Mesodermal cell (in vitro differentiated cells): ENCODE results near the gene CTBP1.

Source experiments
- H3K27ac ChIP-seq: 2 replicates; pipeline ENCODE4 v1.7.0; 2013; ENCODE audit warnings: mild to moderate bottlenecking, low read depth, low read length, moderate library complexity; ENCODE audit not compliant: severe bottlenecking
- H3K36me3 ChIP-seq: 2 replicates; pipeline ENCODE4 v1.7.1; 2013; ENCODE audit warnings: mild to moderate bottlenecking, low read length, moderate library complexity; ENCODE audit not compliant: control insufficient read depth, insufficient read depth
- H3K4me1 ChIP-seq: one replicate; pipeline ENCODE4 v1.7.1; 2013; ENCODE audit warnings: mild to moderate bottlenecking, low read length; ENCODE audit not compliant: insufficient read depth, control insufficient read depth, poor library complexity, severe bottlenecking
- H3K4me3 ChIP-seq: 2 replicates; pipeline ENCODE4 v1.7.0; 2013; ENCODE audit warnings: low read length, control low read depth, mild to moderate bottlenecking; ENCODE audit not compliant: insufficient read depth, poor library complexity, severe bottlenecking; ENCODE audit errors: extremely low read depth
- H3K9me3 ChIP-seq: 2 replicates; pipeline ENCODE4 v1.7.1; 2013; ENCODE audit warnings: mild to moderate bottlenecking, low read length, moderate library complexity; ENCODE audit not compliant: control insufficient read depth
- WGBS, 2 experiments: methylation state at CpG; one replicate each; pipeline ENCODE4 v1.1.5; 2013; ENCODE audit warnings: missing lambda C conversion rate in 2 of 2; ENCODE audit not compliant: insufficient coverage in 2 of 2; 5-methylcytosine and 5-hydroxymethylcytosine counted together

CTBP1 gene

GRCh38 chr4:1198098-1198844 is 50.7 kb downstream of the CTBP1 start:
- Histone ChIP-seq H3K36me3 (no peaks in the 10 kb centered on the region), H3K4me1 (peaks cover 8% of the 10 kb centered on the region), H3K9me3 (no peaks in the 10 kb centered on the region), H3K4me3 (no peak overlapping the region), H3K27ac (no peak overlapping the region)
- 85 to 89% methylated on average over 17 to 22 of the region's 24 CpGs for WGBS, 2 experiments

DNA sequence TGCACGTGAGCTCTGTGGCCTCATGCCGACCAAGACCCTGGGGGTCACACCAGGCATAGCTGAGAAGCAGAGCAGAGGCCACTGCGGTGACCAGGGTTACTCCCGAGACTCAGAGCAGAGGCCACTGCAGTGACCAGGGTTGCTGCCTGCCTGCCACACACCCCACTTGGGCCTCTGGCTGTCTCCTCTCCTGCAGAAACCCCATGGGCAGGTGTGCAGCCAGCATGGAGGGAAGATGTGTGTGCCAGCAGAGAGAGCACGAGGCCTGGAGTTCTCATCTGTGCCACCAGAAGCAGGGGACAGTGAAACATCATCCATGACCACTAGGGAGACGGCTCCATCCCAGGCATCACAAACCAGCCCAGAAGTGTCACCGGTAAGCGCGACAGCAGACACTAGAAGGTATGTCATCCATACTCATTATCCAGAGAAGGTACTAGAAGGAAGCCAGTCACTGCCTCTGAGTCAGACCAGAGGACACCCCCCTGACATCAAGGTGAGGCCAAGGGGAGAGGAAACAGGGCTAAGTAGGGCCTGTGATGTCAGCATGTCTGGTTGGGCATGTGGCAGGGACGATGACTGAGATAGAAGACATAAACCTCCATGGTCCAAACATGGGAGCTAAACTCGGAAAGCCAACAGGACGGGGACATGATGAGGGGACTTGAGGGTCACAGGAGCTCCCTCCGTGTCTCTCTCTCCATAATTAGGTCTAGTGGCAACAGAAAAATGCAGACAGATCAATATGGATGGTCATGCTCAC is 52.3 kb downstream of the CTBP1 start:
- Histone ChIP-seq H3K36me3 (no peaks in the 10 kb centered on the region), H3K9me3 (no peaks in the 10 kb centered on the region), H3K4me3 (no peak overlapping the region), H3K4me1 (peaks cover 8% of the 10 kb centered on the region), H3K27ac (no peak overlapping the region)
- 90 to 94% methylated on average over 8 to 9 of the region's 13 CpGs for WGBS, 2 experiments

DNA sequence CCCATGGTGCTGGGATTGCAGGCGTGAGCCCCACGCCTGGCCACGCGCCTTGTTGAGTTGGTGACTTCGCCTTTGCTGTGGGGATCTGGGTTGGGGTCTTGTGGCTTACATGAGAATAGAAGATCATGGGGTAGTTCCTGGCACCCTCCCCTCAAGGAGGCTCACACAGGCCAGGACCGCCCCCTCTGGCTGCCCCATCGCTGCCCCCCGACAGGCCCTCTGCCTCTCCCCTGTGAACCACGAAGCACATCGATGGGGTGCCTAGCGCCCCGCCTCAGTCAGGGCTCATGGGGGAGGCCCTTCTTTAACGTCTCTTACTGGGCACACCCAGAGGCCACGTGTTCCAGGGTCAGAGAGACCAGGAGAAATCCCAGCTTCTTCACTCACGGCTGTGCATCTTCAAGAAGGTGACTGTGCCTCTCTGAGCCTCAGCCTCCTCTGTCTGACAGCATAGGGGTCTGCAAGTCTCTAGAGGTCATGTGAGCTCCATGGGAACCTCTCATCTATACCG is 53.0 kb downstream of the CTBP1 start:
- 96 to 97% methylated on average over 11 to 15 of the region's 16 CpGs for WGBS, 2 experiments
- no peak overlapping the region for H3K27ac ChIP-seq
- no peaks in the 10 kb centered on the region for H3K36me3 ChIP-seq
- H3K4me3 ChIP-seq, result no peak overlapping the region
- peaks cover 5% of the 10 kb centered on the region for H3K4me1 ChIP-seq
- no peaks in the 10 kb centered on the region for H3K9me3 ChIP-seq

DNA sequence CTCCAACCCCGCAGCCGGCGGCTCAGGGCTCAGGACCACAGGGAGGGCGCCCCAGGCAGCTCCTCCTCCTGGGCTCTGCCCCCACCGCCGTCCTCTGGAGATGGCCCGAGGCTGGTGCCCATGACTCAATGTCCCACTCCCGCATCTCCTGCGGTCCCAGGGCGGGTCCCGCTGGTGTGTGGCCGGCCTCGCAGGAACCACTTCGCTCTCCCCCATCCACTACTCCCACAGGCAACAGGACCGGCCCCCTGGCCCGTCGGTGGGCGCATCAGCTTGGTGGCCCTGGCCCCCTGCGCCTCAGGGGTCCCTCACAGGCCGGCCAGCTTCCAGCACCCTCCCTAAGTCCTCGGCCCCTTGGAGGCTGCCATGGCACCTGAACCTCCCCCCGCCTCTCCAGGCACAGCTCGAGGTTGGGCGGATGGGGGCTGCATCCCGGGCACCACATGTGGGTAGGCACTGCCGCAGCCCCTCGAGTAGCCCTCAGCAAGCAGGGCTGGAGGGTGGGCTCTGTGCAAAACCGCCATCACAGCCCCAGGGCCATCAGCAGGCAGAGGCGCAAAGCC is 53.7 kb downstream of the CTBP1 start:
- H3K4me1 ChIP-seq, result no peaks in the 10 kb centered on the region
- no peaks in the 10 kb centered on the region for H3K9me3 ChIP-seq
- H3K27ac ChIP-seq, result no peak overlapping the region
- no peak overlapping the region for H3K4me3 ChIP-seq
- H3K36me3 ChIP-seq, result no peaks in the 10 kb centered on the region
- 95 to 100% methylated on average over 8 to 28 of the region's 29 CpGs for WGBS, 2 experiments

DNA sequence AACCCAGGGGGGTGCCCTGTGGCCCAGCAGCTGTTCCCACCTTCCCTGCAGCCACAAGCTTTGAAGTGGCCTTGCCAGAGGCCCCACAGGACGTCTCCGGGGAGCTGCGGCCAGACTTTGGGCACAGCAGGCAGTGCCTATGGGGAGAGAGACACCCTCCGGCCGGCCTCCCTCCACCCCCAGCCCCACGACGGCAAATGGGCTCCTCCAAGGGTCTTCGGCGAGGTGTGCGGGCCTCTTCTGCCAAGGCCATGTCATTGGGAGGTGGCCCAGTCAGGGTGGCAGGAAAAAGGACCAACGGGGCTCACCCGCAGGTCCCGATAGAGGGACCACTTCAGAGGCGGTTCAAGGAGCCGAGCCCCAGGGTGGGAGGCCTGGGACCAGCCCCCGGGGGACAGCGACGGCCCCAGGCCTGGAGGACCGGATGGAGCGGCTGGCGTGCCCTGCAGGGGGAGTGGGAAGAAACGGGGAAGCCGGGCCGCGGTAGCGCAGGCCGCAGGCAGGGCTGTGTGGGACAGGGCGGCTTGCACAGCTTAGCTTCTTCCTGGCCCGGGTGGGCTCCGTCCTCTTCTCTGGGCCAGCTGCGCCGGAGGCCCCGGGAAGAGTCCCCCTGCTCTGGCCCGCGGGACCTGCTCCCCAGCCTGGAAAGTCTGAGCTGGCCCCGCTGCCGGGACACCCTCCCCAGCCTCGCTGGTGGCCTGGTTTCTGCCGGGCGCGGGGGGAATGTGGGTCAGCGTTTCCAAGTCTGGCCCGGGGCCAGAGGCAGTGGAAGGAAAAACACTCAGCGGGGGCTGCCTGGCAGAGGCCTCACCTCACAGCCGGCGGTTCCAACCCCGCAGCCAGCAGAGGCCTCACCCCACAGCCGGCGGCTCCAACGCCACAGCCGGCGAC is 54.7 kb downstream of the CTBP1 start:
- Histone ChIP-seq H3K9me3 (no peaks in the 10 kb centered on the region), H3K4me3 (no peak overlapping the region), H3K27ac (no peak overlapping the region), H3K4me1 (no peaks in the 10 kb centered on the region), H3K36me3 (no peaks in the 10 kb centered on the region)
- WGBS, 2 experiments, result 88% methylated on average over 20 to 46 of the region's 52 CpGs

DNA sequence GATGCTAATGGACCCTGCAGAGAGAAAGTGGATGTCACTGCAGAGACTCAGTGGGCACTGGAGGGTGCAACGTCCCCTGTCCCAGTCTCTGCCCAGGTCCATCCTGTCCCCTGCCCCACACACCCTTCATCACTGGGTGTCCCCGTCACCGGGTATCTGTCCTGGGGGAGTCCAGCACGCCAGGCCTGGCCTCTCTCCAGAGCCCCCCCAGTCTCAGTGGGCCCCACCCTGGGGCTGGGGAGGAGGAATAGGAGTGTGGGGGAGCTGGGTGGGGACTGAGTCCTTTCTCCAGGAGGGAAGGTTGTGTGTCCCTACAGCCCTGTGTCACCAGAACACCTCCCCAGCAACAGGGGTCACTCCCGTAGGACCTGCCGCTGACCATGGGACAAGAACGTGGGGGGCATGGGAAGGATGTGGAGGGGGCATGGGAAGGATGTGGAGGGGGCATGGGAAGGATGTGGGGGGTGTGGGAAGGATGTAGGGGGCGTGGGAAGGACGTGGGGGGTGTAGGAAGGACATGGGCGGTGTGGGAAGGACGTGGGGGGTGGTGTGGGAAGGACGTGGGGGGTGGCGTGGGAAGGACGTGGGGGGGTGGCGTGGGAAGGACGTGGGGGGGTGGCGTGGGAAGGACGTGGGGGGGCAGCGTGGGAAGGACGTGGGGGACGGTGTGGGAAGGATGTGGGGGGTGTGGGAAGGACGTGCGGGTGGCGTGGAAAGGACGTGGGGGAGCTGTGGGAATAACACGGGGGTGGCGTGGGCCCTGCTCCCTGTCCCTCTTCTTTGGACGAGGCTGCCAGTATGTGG is 55.5 kb downstream of the CTBP1 start:
- Histone ChIP-seq H3K4me1 (no peaks in the 10 kb centered on the region), H3K4me3 (no peak overlapping the region), H3K9me3 (no peaks in the 10 kb centered on the region), H3K36me3 (no peaks in the 10 kb centered on the region), H3K27ac (no peak overlapping the region)
- 94% methylated on average over 5 to 6 of the region's 28 CpGs for WGBS, 2 experiments

DNA sequence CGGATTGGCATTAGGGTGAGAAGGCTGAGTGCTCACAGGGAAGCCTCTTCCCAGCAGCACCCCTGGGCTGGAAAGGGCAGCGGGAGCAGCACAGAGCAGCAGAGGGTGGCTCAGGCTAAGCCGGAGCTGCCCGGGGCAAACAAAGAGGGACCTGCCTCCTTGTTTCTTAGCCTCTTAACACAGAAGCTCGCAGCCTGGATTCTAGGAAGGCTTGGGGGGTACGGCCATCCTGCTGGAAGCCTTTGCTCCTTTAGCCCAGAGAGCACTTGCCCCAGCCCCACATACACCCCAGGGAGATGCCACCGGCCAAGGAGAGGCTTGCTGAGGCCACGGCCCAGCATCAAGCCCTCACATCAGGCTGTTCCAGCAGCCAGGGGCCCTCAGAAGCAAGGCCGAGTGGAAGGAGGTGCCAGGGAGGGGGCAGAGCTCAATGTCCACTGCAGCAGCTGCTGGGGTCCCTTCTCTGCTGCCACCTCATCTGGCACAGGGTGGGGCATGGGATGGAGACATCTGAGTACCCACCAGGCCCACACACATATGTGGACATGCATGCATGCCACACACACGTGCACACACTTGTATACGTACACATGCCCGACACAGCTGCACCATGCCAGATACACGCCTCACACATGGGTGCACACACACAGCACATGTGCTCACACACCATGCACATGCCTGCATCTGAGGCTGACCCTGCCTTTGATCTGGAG is 56.3 kb downstream of the CTBP1 start:
- Histone ChIP-seq H3K9me3 (no peaks in the 10 kb centered on the region), H3K4me3 (no peak overlapping the region), H3K27ac (no peak overlapping the region), H3K4me1 (no peaks in the 10 kb centered on the region), H3K36me3 (no peaks in the 10 kb centered on the region)
- 86 to 91% methylated on average over 11 of the region's 13 CpGs for WGBS, 2 experiments

- H3K27ac ChIP-seq, result no peak overlapping the region
- H3K4me1 ChIP-seq, result no peaks in the 10 kb centered on the region
- whole genome bisulfite sequencing, 2 experiments, result 88 to 100% methylated on average over 2 to 4 of the region's 4 CpGs
- no peak overlapping the region for H3K4me3 ChIP-seq
- no peaks in the 10 kb centered on the region for H3K9me3 ChIP-seq
- no peaks in the 10 kb centered on the region for H3K36me3 ChIP-seq
These were observed 56.8 kb downstream of the CTBP1 start for GRCh38 chr4:1192091-1192492.

DNA sequence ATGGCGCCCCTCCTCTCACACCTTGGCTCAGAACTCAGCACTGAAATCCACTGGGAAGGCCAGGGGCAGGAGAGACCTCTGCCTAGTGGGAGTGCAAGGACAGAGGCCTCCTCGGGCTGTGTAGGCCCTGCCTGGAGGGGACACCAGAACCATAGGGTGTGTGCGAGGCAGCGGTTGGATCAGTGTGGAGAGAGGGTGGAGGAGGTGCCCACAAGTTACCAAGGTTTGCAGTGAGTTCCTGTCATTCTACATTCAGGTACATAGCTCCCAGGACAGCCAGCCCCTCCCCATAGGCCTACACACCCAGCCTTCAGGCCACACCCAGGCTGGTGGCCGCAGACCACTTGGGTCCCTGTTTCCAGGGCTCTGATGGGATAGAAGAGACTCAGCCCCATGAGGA is 57.3 kb downstream of the CTBP1 start:
- WGBS, 2 experiments, result 60 to 61% methylated on average over 2 of the region's 5 CpGs
- H3K27ac ChIP-seq, result no peak overlapping the region
- no peak overlapping the region for H3K4me3 ChIP-seq

More for the DNA sequence above, 57.3 kb downstream of the CTBP1 start:
- Histone ChIP-seq H3K36me3 (no peaks in the 10 kb centered on the region), H3K4me1 (no peaks in the 10 kb centered on the region), H3K9me3 (no peaks in the 10 kb centered on the region)
